GM12801 (cell line): Measurements from ENCODE around the gene CCDC57.

Source experiments
- TF ChIP-seq, protein P1 (sequence below): IDR thresholded peaks from one replicate; pipeline ENCODE4 v1.5.1; 2011; ENCODE audit warnings: control low read depth; ENCODE audit not compliant: insufficient read length; ENCODE audit errors: extremely low read depth

Gene CCDC57

DNA sequence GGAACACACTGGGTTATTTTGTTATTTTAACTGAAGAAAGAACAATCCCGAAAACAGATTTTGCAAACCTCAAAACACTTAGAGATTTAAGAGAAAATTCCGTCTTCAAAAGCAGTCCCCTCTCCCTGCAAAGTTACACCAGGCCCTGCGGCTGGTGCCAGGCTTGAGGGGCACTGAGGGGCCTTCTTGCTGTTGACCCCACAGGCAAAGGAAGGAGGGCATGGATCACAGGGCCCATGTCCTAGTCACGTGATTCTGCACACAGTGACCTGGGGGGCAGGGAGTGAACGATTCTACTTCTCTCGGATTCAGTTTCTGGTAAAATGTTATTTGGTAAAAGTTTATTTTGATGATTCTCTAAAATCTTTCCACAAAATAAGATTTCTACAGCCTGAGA is 59.3 kb downstream of the CCDC57 start:
- TF ChIP-seq, protein P1, sequence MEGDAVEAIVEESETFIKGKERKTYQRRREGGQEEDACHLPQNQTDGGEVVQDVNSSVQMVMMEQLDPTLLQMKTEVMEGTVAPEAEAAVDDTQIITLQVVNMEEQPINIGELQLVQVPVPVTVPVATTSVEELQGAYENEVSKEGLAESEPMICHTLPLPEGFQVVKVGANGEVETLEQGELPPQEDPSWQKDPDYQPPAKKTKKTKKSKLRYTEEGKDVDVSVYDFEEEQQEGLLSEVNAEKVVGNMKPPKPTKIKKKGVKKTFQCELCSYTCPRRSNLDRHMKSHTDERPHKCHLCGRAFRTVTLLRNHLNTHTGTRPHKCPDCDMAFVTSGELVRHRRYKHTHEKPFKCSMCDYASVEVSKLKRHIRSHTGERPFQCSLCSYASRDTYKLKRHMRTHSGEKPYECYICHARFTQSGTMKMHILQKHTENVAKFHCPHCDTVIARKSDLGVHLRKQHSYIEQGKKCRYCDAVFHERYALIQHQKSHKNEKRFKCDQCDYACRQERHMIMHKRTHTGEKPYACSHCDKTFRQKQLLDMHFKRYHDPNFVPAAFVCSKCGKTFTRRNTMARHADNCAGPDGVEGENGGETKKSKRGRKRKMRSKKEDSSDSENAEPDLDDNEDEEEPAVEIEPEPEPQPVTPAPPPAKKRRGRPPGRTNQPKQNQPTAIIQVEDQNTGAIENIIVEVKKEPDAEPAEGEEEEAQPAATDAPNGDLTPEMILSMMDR = no peak

DNA sequence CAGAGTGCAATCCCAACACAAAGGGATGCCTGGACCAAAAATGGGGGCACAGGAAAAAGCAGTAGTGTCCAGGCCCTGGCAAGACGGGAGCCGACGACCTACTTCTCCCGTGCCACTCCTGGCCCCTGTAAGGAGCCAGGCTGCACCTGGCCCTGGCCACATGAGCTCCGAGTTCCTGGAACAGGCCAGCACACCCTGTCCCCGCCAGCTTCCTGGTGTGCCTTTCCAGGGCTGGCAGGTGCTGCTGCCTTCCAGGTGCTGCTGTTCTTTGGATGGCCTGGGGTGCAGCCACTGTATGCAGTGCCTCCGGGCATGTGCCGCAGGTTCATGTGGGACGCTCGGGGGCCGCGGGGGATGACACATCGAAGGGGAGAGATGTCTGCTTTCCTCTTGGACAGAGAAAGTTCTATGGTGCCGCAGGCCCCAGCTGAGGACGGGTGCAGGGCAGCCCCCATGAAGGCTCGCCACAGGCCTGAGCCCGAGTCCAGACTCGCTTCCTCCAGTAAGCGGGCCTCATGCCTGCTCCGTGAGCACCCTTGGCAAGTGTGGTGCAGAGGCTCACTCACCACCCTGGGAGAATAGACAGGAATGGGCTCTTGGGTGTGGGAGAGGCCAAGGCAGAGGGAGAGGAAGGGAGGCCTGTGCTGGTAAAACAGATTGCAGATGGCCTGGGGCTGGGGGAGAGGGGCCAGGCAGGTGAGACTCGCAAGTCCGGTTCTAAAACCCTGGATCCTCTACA is 59.9 kb downstream of the CCDC57 start:
- TF ChIP-seq, protein P1 = no peak

- TF ChIP-seq, protein P1 = no peak
Observed at GRCh38 chr17:82152114-82152513, 60.5 kb downstream of the CCDC57 start.

DNA sequence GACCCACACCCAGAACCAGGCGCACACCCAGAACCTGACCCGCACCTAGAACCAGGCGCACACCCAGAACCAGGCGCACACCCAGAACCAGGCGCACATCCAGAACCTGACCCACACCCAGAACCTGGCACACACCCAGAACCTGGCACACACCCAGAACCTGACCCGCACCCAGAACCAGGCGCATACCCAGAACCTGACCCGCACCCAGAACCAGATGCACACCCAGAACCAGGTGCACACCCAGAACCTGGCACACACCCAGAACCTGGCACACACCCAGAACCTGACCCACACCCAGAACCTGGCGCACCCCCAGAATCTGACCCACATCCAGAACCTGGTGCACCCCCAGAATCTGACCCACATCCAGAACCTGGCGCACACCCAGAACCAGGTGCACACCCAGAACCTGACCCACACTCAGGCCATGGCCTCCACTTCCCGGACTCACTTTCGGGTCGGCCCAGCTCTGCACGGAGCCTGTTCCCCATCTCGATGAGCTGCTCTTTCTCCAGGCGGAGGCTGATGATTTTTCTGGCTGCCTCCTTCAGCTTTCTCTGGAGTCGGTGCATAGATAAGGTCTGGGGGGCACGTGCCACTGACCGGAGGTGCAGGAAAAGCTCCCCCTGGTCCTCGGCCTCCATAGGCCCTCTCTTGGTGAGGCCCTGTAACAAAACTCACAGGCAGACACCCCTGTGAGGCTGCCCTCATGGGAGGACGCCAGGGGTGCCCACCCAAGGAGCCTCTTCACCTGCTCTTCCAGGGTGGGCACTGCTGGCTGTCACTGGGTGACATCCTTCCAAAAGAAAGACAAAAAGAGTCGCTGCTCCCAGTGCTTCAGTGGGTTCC is 61.3 kb downstream of the CCDC57 start:
- TF ChIP-seq, protein P1 = no peak

GRCh38 chr17:82149401-82150099 is 63.1 kb downstream of the CCDC57 start:
- TF ChIP-seq, protein P1 = no peak

DNA sequence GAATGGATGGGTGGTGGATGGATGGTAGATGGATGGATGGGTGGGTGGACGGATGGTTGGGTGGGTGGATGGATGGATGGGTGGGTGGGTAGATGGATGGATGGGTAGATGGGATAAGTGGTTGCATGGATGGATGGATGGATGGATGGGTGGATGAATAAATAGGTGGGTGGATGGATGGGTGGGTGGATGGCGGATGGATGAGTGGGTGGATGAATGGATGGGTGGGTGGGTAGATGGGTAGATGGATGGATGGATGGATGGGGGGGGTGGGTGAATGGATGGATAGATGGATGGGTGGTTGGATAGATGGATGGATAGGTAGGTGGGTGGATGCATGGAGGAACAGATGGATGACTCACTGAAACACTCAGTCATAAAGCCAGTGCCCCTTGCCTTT is 63.6 kb downstream of the CCDC57 start:
- TF ChIP-seq, protein P1 = no peak

DNA sequence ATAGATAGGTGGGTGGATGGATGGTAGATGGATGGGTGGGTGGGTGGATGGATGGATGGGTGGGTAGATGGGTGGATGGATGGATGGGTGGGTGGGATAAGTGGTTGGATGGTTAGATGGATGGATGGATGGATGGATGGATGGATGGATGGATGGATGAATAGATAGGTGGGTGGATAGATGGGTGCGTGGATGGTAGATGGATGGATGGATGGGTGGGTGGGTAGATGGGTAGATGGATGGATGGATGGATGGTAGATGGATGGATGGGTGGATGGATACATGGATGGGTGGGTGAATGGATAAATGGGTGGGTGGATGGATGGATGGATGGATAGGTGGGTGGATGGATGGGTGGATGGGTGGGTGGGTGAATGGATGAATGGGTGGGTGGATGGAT is 64.6 kb downstream of the CCDC57 start:
- TF ChIP-seq, protein P1 = no peak
